HG02840 (cell line): ENCODE results near the gene ZNF135.

ENCODE experiments used
- ATAC-seq: cut with Tn5 transposase; IDR thresholded peaks from one replicate; pipeline ENCODE4 v1.9.1; 2021; ENCODE audit warnings: mild to moderate bottlenecking, moderate library complexity, moderate number of reproducible peaks; ENCODE audit not compliant: unreplicated experiment, low FRiP score

The ZNF135 gene

DNA sequence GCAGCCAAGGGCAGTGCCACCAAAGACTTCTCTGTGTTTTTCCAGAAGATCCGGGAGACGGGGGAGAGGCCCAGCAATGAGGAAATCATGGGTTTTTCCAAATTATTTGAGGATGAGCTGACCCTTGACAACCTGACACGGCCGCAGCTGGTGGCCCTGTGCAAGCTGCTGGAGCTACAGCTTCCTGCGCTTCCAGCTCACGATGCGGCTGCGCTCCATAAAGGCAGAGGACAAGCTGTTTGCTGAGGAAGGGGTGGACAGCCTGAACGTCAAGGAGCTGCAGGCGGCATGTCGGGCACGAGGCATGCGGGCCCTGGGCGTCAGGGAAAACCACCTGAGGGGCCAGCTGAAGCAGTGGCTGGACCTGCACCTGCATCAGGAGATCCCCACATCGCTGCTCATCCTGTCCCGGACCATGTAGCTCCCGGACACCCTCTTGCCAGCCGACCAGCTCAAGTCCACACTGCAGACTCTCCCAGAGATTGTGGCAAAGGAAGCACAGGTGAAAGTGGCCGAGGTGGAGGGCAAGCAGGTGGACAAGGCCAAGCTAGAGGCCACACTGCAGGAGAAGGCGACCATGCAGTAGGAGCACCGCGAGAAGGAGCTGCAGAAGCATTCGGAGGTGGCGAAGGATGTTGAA, 13.6 kb upstream of the ZNF135 start:
- no peak for ATAC-seq

DNA sequence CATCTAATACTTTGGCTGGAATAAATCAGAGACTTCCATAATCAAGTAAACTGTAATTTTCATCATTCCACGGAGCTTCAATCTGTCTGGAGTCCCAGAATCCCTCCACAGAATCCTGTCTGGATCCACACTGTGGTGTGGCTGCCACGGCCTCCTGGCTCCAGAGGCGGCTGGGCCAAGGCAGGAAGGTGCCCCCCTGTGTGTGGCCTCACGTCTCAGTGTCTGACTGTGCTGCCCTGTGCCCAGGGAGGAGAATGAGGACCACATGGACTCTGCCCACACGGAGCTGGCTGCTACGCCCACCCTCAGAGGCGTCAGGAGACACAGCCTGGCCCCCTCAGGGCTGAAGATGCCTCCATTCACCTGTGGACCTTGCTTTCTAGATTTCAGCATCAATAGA, 12.2 kb upstream of the ZNF135 start:
- no peak for ATAC-seq

DNA sequence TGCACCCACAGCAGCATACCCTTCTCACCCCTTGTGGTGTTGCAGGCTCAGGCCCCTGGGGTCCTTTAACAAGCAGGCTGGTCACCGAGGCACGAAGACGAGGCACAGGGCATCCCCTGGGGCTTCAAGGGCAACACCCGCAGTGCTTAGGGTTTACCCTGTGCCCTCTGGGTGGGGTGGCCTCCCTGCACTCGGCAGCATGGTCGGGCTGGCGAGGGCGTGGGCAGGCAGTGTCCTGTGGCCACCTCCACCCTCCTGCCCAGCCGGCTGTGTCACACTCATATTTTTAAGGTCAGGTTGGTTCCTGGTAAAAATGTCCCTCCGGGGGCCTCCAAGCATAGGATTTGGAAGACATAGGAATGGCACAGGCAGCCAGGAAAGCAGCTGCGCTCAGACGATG, 11.4 kb upstream of the ZNF135 start:
- ATAC-seq, result no peak

DNA sequence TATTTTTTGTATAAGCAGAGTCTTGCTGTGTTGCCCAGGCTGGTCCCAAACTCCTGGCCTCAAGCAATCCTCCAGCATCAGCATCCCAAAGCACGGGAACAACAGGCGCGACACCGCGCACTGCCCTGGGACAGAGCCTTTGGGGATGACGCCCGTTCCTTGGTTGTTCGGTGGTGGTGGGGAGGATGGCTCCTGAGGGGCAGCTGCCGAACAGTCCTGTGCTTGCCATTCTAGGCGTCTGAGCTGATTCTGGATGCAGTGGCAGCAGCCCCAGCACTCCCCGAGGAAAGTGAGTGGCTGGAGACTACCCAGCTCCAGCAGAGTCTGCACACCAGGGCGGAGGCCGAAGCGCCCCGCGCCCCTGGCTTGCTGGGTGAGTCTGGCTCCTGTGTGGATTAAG, 6.8 kb upstream of the ZNF135 start:
- ATAC-seq, result no peak

DNA sequence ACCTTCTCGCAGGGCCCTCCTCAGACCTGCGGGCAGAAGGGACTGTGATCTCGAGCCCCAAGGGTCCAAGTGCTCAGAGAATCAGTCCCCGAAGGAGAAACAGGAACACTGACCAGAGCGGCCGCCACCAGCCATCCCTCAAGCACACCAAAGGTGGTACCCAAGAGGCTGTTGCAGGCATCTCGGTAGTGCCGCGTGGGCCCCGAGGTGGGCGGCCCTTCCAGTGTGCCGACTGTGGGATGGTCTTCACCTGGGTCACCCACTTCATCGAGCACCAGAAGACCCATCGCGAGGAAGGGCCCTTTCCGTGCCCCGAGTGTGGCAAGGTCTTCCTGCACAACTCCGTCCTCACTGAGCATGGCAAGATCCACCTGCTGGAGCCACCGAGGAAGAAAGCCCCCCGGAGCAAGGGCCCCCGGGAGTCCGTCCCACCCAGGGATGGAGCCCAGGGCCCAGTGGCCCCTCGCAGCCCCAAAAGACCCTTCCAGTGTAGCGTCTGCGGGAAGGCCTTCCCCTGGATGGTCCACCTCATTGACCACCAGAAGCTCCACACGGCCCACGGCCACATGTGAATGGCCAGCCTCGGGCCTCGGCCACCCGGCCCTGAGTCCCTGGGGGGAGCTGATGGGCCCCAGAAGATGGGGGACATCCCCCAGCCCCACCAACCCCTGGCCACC, 5.5 kb upstream of the ZNF135 start:
- no peak for ATAC-seq

DNA sequence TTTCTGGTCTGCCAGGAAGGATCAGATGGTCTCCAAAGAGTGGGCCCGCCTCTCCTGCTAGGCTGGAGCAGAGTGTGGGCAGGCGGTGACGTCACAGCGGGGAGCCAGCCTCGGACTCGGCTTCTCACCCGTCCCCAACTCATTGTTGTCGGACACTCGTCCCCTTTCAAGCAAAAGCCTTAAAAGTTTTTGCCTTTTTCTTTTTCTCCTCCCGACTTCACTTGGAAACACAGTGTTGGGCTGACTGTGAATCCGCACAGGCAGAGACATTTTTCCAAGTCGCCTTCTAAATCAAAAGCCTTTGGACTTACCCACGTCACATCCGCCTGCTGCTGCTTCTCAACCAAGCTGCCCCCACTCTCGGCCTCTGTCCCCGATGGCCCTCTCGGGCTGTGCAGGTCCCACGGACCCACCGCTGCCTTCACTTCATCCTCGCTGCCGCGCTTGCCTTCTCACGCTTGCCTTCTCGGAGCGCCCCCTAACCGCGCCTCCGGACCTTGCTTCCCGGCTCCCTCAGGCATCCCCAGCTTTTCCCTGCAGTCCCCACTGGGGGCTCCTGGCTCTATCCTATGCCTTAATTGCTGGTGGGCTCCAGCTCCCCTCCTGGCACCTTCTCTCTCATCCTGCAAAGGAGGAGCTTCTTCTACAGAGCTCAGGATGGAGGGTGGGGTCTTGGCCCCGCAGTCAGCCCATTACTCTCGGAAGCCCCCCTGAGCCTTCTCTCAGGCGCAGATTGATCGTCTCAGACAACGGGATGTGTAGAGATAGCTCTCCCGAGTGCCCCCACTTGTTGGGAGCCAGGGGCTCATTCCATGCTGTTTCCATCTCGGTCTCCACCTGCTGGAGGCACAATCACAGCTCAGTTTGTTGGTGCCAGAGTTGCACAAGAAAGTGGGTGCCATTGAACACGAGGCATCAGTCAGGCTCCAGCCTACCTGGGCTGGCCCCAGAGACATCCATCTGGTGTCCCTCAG, 3.9 kb upstream of the ZNF135 start:
- no peak for ATAC-seq

DNA sequence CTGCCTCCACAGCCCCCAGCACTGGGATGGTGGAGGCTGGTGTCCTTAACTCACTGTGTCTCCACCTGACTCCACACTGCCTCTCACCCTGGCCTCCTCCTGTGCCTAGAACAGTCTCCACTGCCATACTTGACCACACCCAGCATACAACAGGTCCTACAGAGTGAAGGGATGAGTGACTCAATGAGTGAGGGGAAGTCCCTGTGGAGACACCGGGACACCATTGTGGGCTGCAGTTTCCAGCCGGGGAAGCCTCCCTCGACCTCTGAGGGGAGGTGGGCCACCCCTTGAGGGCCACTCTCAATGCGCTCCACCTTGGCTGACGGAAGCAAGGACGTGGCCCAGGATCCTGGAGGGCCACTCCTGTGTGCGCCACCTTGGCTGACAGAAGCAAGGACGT, 2.8 kb upstream of the ZNF135 start:
- no peak for ATAC-seq

DNA sequence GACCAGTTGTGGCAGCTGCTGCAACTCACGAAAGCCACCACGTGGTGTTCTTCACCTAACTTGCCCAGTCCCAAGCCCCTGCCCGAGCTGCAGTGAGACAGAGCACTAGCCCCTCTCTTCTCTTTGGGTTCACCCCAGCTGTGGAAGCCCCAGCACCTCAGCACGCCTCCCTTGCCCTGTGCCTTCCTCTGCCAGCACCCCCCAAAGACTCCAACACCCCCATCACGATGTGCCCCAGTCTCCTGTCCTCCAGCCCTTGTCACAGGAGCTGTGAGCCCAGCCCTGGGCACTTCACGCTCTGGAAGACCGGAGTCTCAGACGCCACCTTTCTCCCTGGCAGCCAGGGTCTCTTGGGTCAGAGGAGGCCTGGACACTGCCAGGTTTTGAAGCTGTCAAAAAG, 2.2 kb upstream of the ZNF135 start:
- no peak for ATAC-seq

DNA sequence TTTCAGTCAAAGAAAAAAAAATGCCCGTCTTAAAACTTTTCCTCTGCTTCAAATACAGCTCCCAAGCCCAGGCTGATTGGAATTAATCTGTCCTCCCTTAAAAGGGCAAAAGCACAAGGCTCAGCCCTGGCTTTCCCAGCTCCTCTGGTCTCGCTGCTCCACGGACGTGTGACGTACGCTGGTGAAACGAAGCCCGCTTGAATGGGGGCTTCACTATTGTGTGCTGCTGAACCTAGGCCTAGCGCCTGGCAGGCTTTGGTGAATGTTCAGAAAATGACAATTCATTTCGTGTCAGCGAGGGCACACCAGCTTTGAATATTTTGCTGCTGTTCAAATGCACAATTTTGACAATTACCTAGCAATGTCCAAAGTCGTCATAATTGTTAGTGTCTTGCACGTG, 615 bp upstream of the ZNF135 start:
- no peak for ATAC-seq

DNA sequence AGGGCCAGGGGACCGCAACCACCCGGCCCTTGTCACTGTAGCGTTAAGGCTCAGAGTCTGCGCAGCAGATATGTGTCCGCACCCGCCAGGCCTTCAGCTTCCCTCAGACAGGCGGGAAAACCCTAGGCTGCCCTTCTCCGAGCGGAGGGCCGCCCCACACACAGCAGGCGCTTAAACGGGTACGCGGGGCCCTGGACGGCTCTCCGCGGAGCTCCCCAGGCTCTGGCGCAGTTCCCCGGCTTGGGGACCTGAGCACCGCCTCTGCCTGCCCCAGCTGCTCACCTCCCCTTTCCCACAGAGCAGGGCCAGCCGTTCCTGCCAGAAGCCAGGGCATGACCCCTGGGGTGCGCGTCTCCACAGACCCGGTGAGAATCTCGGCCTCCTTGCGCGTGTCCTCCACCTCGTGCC, 593 bp downstream of the ZNF135 start:
- no peak for ATAC-seq

DNA sequence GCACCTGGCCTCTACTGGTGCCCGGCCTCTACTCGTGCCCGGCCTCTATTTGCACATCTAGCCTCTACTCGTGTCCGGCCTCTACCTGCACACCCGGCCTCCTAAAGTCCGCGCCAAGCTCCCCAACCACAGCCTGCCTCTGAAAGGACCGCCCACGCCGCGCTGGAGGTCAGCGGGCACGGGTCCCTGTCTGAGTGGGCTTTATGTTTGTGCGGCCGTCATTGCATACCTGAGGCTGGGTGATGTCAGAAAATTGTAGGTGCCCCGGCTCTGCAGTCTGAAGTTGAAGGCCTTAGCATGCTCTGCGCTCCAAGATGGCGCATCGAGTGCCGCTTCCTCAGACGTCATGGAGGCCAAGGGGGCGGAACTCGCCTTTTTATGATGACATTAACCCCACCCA, 1.1 kb downstream of the ZNF135 start:
- no peak for ATAC-seq

DNA sequence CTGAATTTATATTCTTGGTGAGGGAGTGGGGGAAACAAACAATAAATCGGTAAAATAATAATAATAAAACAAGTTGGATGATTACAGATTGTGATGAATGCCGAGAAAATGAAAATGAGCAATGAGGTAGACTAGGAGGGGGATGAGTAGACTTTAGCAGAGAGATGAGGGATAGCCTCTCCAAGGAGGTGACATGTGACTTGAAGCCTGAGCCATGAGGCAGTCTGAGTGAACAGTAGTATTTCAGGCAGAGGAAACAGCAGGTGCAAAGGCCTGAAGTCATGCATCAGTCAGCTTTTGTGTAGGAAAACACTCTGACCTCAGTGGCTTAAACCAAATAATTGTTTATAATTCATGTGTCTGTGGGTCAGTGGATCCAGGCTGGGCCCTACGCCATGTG, 4.6 kb downstream of the ZNF135 start:
- ATAC-seq, result no peak

DNA sequence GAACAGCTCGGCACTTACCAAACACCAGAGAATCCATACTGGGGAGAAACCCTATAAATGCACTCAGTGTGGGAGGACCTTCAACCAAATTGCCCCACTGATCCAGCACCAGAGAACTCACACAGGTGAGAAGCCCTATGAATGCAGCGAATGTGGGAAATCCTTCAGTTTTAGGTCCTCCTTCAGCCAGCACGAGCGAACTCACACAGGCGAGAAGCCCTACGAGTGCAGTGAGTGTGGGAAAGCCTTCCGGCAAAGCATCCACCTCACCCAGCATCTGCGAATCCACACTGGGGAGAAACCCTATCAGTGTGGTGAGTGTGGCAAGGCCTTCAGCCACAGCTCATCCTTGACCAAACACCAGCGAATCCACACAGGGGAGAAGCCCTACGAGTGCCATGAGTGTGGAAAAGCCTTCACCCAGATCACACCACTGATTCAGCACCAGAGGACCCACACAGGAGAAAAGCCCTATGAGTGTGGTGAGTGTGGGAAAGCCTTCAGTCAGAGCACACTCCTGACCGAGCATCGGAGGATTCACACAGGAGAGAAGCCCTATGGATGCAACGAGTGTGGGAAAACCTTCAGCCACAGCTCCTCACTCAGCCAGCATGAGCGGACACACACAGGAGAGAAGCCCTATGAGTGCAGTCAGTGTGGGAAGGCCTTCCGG, 8.3 kb downstream of the ZNF135 start:
- ATAC-seq, result no peak

DNA sequence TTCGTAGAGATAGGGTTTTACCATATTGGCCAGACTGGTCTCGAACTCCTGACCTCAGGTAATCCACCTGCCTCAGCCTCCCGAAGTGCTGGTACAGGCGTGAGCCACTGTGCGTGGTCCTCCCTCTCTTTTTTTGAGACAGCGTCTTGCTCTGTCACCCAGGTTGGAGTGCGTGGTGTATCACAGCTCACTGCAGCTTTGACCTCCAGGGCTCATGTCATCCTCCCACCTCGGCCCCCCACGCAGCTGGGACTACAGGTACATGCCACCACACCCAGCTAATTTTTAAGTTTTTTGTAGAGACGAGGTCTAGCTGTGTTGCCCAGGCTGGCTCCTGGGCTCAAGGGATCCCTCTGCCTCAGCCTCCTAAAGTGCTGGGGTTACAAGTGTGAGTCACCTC, 20.7 kb downstream of the ZNF135 start:
- no peak for ATAC-seq

DNA sequence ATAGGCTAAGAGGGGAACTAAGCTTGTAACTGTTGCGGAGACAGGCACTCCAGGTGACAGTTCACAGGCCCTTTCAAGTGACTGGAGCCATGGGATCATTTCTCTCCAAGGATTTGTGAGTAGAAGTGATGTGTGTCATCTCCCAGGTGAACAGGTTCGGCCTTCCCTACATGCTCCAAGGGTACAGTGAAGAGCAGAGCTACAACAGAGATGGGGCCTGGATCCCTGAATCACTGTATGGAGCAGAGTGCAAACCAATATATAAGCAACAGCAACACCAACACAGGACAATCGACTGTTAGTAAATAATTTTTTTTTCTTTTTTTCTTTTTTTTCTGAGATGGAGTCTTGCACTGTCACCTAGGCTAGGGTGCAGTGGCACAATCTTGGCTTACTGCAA, 23.9 kb downstream of the ZNF135 start:
- no peak for ATAC-seq

DNA sequence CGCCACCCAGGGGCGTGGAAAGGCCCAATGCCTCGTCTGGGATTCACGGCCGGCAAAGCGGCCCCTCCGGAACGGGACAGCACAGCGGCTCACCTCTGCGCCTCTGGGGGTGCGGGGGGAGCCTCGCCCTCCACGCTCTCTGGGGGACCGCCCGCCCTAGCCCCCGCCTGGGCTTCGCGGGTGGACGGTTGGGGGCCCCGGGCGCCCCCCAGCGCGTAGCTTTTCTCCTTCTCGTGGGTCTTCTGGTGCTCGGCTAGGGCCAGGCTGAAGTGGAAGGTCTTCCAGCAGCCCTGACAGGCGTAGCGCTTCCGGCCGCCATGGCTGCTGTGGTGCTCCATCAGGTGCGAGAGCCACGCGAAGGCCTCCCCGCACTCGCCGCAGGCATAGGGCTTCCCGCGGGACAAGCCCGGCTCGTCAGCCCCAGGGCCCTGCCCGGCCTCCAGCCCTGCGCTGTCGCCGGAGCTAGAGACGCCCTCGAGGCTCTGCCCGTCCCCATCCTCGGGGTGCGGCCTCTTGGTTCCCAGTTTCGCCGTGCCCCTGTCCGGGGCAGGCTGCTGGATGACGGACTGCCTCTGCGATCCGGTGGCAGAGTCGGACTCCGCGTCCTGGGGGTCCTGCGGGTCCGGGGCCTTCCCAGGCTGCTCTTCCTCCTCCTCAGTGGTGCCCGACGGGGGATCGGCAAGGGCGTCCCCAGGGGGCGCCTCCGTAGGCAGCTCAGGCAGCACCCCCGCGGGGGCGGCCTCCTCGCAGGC, 25.7 kb downstream of the ZNF135 start:
- no peak for ATAC-seq

DNA sequence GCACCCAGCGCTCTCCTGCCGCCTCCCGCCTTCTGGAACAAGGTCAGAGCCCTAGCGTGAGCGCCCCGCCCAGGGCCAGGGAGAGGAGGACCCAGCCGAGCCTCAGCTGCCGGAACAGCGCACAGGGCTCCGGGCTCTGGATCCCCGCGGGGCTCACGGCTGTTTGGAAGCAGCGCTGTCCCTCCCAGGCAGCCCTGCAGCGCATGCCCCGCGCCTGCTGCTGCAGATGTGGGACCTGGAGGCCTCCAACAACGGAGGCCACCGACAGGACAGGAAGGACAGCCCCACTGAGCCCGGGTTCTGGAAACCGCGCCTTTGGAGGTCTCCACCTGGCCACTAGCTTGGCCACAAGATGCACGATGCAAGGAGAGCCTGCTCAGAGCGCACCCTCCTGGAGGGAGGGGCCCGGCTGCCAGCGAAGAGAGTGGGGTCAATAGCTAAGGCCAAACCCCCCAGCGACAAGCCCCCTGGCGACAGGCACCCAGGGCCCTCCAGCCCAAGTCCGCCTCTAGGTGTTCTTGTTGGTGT, 26.3 kb downstream of the ZNF135 start:
- no peak for ATAC-seq

DNA sequence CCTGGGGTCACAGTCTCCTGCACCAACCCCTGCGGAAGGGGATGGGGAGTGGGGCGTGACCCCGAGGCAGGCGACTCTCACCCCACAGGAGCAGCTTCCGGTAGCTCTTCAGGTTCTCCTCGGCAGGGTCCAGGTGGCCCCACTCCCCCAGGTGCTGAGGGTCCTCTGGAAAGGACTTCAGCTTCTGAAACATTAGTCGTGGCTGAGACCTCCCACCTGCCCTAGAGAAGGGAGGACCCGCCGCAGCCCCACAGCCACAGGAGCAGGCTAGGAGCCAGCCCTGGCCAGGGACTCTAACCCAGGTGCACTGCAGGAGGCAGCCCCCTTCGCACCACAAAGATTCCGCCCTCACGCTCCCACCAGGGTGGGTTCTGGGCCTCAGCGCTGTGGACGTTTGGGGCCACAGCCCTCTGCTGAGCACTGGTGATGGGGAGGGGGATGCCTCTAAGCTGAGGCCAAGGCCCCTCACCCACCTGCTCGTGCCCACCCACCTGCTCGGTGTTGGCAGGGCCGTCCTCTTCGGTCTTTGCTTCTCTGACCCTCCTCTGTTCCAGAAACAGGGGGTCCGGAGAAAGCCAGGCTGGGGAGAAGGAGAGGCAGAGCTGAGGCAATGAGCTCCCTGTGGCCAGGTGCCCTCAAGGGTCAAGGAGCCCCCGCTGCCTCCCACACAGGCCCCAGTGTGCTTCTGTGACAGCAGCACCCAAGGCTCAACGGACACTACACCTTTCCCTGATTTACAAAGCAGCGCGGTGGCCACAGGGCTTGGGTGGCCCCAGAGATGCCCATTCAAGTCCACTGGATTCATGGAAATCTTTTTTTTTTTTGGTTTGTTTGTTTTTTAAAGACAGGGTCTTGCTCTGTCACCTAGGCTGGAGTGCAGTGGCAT, 28.0 kb downstream of the ZNF135 start:
- no peak for ATAC-seq

DNA sequence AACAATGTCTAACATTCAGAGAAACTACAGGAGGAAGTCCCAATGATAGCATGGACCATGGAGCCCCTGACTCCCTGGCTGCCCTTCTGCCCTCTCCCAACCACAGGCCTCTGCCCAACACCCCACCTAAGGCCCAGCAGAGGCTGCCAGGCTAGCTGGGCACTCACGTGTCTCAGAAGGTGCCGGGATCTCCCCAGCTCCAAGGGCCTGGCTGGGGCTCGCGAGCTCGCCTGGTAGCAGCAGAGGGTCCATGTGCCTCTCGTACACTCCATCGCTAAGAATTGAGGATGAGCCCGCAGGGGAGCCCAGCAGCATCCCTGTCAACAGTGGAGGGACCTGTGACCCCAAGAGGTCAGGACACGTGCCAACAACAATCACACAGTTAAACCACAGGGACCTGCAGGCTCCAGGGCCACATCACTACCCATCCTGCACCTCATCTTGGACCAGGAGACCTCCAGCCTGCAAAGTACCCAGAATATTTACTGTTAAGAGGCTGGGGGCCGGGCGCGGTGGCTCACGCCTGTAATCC, 29.5 kb downstream of the ZNF135 start:
- ATAC-seq, result no peak
